GM21737 (cell line): Measurements from ENCODE around the gene FRMD1.

ENCODE experiments used
- ATAC-seq: cut with Tn5 transposase; IDR thresholded peaks from one replicate; pipeline ENCODE4 v1.9.1; 2021; ENCODE audit warnings: mild to moderate bottlenecking, moderate library complexity; ENCODE audit not compliant: unreplicated experiment

The FRMD1 gene

DNA sequence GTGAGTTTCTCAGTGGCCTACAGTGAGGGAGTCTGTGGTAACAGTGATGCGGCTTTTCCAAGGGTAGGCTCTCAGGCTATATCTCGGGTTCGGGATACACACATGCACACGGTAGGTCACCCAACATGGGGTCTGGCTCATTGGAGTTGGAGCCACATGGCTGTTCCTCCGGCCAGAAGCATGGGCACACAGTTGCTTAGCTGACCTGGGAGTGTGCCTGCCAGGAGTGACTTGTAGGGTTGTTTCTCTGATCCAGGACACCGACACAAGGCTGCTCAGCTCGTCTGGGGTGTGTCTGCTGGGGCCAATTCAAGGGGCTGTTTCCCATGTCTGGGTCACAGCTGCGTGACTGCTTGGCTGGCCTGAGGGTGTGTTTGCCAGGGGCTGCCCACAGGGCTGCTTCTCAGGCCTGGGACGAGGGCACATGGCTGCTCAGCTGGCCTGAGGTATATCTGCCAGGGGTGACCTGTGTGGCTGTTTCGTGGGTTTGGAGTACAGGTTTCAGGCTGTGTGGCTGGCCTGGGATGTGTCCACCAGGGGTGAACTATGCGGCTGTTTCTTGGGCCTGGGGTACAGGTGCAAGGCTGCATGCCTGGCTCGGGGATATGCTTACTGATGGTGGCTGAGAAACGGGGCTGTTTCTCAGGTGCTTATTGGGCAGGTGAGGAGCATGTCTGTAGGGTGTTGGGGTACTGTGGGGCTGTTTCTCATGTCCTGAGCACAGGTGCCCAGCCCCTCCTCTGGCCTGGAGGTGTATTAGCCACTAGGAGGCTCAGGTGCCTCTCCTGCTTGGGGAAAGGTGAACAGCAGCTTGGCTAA lies 66.4 kb downstream of the FRMD1 start:
- ATAC-seq: no peak

DNA sequence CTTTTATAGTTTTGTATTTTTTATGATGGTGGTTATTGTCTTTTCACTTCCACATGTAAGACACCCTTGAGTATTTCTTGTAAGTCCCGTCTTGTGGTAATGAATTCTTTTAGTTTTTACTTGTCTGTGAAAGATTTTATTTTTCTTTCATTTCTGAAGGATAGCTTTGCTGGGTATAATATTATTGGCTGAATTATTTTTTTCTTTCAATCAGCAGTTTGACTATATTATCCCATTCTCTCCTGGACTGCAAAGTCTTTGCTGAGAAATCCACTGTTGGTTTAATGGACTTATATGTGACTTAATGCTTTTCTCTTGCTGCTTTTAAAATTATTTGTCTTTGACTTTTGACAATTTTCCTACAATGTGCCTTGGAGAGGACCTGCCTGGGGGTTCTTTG lies 67.7 kb downstream of the FRMD1 start:
- ATAC-seq: no peak

- ATAC-seq: no peak
Observed at GRCh38 chr6:168009331-168009730, 69.7 kb downstream of the FRMD1 start.

DNA sequence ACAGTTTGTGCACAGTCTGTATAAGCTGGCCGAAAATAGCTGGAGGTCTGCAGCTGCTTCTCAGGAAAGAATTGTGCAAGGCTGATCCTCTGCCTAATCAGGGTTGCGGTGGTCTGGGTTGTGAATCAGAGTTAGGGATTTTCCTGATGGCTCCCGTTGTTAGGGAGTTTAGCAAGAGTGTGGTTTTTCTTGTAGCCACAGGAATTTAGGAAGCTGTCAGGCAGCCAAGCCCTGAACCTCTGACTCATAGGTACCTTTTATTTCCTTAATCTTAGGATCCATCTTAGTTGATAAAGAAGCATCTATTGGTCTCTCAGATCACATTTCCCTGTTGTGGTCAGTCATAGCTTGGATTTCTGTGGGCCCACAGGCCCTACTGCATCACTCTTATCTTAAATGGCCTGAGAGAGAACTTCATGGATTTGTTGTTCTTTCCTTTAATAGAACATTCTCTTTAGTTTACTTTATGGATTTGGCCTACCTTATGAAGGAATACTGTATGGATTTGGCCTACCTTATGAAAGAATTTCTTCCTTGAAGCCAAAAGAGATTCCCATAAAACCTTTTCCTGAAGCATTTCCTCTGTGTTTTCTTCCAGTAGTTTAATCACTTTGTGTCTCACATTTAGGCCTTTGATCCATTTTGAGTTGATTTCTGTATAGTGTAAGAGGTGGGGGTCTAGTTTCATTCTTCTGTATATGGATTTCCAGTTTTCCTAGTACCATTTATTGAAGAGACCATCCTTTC lies 71.2 kb downstream of the FRMD1 start:
- ATAC-seq: no peak

DNA sequence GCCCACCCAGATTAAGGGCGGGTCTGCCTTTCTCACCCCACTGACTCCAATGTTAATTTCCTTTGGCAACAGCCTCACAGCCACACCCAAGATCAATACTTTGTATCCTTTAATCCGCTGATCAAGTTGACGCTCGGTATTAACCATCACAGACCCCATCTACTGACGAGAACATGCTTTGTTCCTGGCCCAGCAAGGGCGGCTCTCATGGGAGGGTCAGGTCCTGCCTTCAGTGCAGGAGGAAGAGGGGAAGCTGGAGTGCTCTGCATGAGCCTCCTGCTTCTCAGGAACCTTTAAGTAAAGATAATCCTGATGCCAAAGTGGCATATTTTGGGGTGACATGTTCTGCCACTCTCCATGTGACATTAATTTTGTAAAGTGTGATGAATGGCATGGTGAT lies 73.2 kb downstream of the FRMD1 start:
- ATAC-seq: no peak

DNA sequence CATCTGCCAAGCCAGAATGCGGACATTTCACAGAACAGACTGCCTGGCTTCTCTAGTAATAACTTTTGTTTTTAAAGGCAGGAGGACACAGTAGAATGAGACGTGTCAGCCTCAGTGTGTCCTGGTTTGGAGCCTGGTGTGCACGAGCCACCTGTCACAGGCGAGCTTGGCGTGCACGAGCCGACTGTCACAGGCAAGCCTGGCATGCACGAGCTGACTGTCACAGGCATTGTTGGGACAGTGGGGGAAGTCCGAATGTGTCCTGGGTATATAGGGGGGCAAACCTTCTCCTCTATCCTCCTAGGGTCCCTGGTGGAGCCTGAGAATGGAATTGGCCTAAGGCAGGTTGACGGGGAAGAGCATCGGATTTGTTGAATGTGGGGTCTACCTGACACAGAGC lies 74.1 kb downstream of the FRMD1 start:
- no peak for ATAC-seq

DNA sequence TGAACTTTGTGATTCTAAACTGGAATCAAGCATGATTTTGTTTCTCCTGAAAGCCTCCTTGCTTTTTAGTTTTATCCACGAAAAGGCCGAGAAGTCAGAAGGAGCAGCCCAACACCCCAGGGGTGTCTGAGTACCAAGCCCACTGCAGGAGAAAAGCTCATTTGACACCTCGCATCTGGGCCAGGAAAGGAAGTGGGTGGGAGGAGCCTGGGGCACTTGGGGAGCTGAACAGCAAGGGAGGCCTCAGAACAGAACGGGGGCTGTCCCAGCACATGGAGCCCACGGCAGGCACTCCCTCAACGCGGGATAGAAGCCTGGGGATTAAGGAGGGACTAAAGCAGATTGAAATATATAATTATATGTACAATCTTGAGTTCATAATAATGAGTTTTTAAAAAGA lies 75.0 kb downstream of the FRMD1 start:
- ATAC-seq: no peak
